PFSK-1 (cell line): ENCODE results near the gene CCK.

Experiments
- FOXP2 ChIP-seq: optimal IDR thresholded peaks from 2 replicates; pipeline ENCODE3; 2011; ENCODE audit warnings: borderline replicate concordance, control low read depth, inconsistent platforms; ENCODE audit not compliant: insufficient read depth; ENCODE audit errors: extremely low read length, extremely low read depth
- POLR2AphosphoS5 ChIP-seq: IDR thresholded peaks from 2 replicates; pipeline ENCODE4 v1.6.1; 2012; ENCODE audit warnings: low read depth, mild to moderate bottlenecking, control low read depth, low read length, moderate library complexity
- REST ChIP-seq, 2 experiments: IDR thresholded peaks; 2 replicates each; pipeline versions ENCODE4 v1.6.1 to v1.8.0; 2011 to 2012; ENCODE audit warnings: low read depth in 2 of 2, low read length in 2 of 2, control low read depth in 1 of 2, inconsistent platforms in 1 of 2, mild to moderate bottlenecking in 1 of 2, moderate library complexity in 1 of 2; ENCODE audit not compliant: insufficient read depth in 1 of 2
- SIN3A ChIP-seq: IDR thresholded peaks from 2 replicates; pipeline ENCODE4 v1.6.1; 2012; ENCODE audit warnings: mild to moderate bottlenecking, low read length, moderate library complexity, borderline replicate concordance; ENCODE audit not compliant: insufficient read depth
- TAF1 ChIP-seq: IDR thresholded peaks from 2 replicates; pipeline ENCODE4 v1.6.1; 2012; ENCODE audit warnings: low read length, control low read depth, borderline replicate concordance; ENCODE audit not compliant: insufficient read depth

CCK gene

GRCh38 chr3:42256135-42256819 lies 9.7 kb downstream of the CCK start:
- TF ChIP-seq FOXP2 (no peak), SIN3A (no peak), TAF1 (no peak), POLR2AphosphoS5 (no peak), REST (IDR thresholded peaks at IDR 0.05; ENCODE audit: insufficient read depth in 1 of 2, low read depth in 2 of 2, low read length in 2 of 2) (no peak)

- no peak for TF ChIP-seq SIN3A
- no peak for TF ChIP-seq POLR2AphosphoS5
- TF ChIP-seq REST (IDR thresholded peaks at IDR 0.05; ENCODE audit: insufficient read depth in 1 of 2, low read depth in 2 of 2, low read length in 2 of 2), result no peak
- no peak for TF ChIP-seq FOXP2
- no peak for TF ChIP-seq TAF1
Observed at GRCh38 chr3:42254566-42254965, 11.4 kb downstream of the CCK start.

- TF ChIP-seq POLR2AphosphoS5, result no peak
- TF ChIP-seq FOXP2, result no peak
Observed at GRCh38 chr3:42250761-42251160, 15.2 kb downstream of the CCK start.

- TF ChIP-seq REST (IDR thresholded peaks at IDR 0.05; ENCODE audit: insufficient read depth in 1 of 2, low read depth in 2 of 2, low read length in 2 of 2) (no peak), SIN3A (no peak), TAF1 (no peak), FOXP2 (no peak), POLR2AphosphoS5 (no peak)
Observed at GRCh38 chr3:42247576-42248027, 18.4 kb downstream of the CCK start.

- TF ChIP-seq TAF1 (no peak), FOXP2 (no peak), POLR2AphosphoS5 (no peak), REST (IDR thresholded peaks at IDR 0.05; ENCODE audit: insufficient read depth in 1 of 2, low read depth in 2 of 2, low read length in 2 of 2) (no peak), SIN3A (no peak)
Observed at GRCh38 chr3:42246091-42246490, 19.9 kb downstream of the CCK start.
